SKM-1 treated with dmso at 0.1 percent for 144 hours (cell line): Measurements from ENCODE around the gene TMTC2.
"Not testable (repeated sequence)": the region's sequence is repeated elsewhere in the genome, so short reads cannot be mapped to it uniquely, and the experiment has no call there.

Experiments used
- DNase-seq: peaks from one replicate; lab custom pipeline; 2025; ENCODE audit not compliant: unreplicated experiment; lab: John Stamatoyannopoulos, UW

Gene TMTC2

GRCh38 chr12:82839796-82840195 is 153.1 kb downstream of the TMTC2 start:
- no peak for DNase-seq

GRCh38 chr12:82841487-82841904 is 154.8 kb downstream of the TMTC2 start:
- DNase-seq = no peak

- no peak for DNase-seq
Observed at GRCh38 chr12:82842480-82842879, 155.8 kb downstream of the TMTC2 start.

- DNase-seq = not testable (repeated sequence)
Observed at GRCh38 chr12:82845076-82845475, 158.4 kb downstream of the TMTC2 start.

GRCh38 chr12:82848845-82849244 is 162.1 kb downstream of the TMTC2 start:
- no peak for DNase-seq

GRCh38 chr12:82852529-82852928 is 165.8 kb downstream of the TMTC2 start:
- no peak for DNase-seq

- DNase-seq = no peak
Observed at GRCh38 chr12:82855872-82856271, 169.2 kb downstream of the TMTC2 start.

GRCh38 chr12:82857276-82857675 is 170.6 kb downstream of the TMTC2 start:
- no peak for DNase-seq

GRCh38 chr12:82857911-82858533 is 171.3 kb downstream of the TMTC2 start:
- no peak for DNase-seq

GRCh38 chr12:82858534-82858917 is 171.8 kb downstream of the TMTC2 start:
- no peak for DNase-seq

- DNase-seq = no peak
Observed at GRCh38 chr12:82862069-82862841, 175.5 kb downstream of the TMTC2 start.

GRCh38 chr12:82862876-82863649 is 176.4 kb downstream of the TMTC2 start:
- DNase-seq = no peak

GRCh38 chr12:82866227-82866775 is 179.6 kb downstream of the TMTC2 start:
- DNase-seq = no peak

GRCh38 chr12:82866946-82867345 is 180.2 kb downstream of the TMTC2 start:
- DNase-seq = no peak

- no peak for DNase-seq
Observed at GRCh38 chr12:82867762-82868500, 181.2 kb downstream of the TMTC2 start.

GRCh38 chr12:82870771-82871377 is 184.2 kb downstream of the TMTC2 start:
- no peak for DNase-seq

- DNase-seq = no peak
Observed at GRCh38 chr12:82872088-82872487, 185.4 kb downstream of the TMTC2 start.

GRCh38 chr12:82873309-82873708 is 186.6 kb downstream of the TMTC2 start:
- DNase-seq = no peak

- no peak for DNase-seq
Observed at GRCh38 chr12:82873951-82874350, 187.2 kb downstream of the TMTC2 start.

- DNase-seq = no peak
Observed at GRCh38 chr12:82874945-82875344, 188.2 kb downstream of the TMTC2 start.
